Activated T-helper 17 cell treated with anti-CD3 and anti-CD28 coated beads, Interleukin-2, amount 50 U/mL, for 72 hours (primary cell): ENCODE measurements around the gene SLC6A5. TPM values are rescaled to one million over a fixed set of nuclear protein-coding genes. Genes with fewer than 3 reads are reported as not detected.

Source experiments
- ATAC-seq: fragments of 150-1000 bp; cut with Tn5 transposase; replicated peaks from 2 replicates; pipeline ENCODE4 v1.10.0; 2021; ENCODE audit warnings: mild to moderate bottlenecking, moderate library complexity
- H3K27ac Mint-ChIP-seq: one replicate; pipeline ENCODE4 v1.8.0; 2022; ENCODE audit warnings: mixed read lengths
- H3K27me3 Mint-ChIP-seq: one replicate; pipeline ENCODE4 v1.8.0; 2022; ENCODE audit warnings: mixed read lengths
- H3K36me3 Mint-ChIP-seq: one replicate; pipeline ENCODE4 v1.8.0; 2022; ENCODE audit warnings: low read depth, mild to moderate bottlenecking, mixed read lengths
- H3K4me1 Mint-ChIP-seq: one replicate; pipeline ENCODE4 v1.8.0; 2022; ENCODE audit warnings: mixed read lengths
- H3K4me3 Mint-ChIP-seq: one replicate; pipeline ENCODE4 v1.8.0; 2022; ENCODE audit warnings: mild to moderate bottlenecking, mixed read lengths
- H3K9me3 Mint-ChIP-seq: one replicate; pipeline ENCODE4 v1.8.0; 2022; ENCODE audit warnings: mixed read lengths
- total RNA-seq, 2 donors: library from RNA; stranded (reverse); gene quantifications; one replicate each; pipeline ENCODE4 v1.2.3, GENCODE V29; 2022

The SLC6A5 gene
- total RNA-seq, 2 donors from 2014 or later: not detected

- Mint-ChIP-seq H3K4me3 (no peak overlapping the region), H3K9me3 (peaks cover 1% of the 10 kb centered on the region), H3K27me3 (peaks cover 26% of the 10 kb centered on the region), H3K36me3 (no peaks in the 10 kb centered on the region), H3K27ac (no peak overlapping the region), H3K4me1 (no peaks in the 10 kb centered on the region)
- no peak for ATAC-seq
Measured at GRCh38 chr11:20656901-20657300, 57.5 kb downstream of the SLC6A5 start.

GRCh38 chr11:20658135-20658534 lies 58.7 kb downstream of the SLC6A5 start:
- no peaks in the 10 kb centered on the region for H3K36me3 Mint-ChIP-seq
- H3K4me1 Mint-ChIP-seq: no peaks in the 10 kb centered on the region
- peaks cover 19% of the 10 kb centered on the region for H3K27me3 Mint-ChIP-seq
- no peak for ATAC-seq
- peaks cover 7% of the 10 kb centered on the region for H3K9me3 Mint-ChIP-seq
- no peak overlapping the region for H3K4me3 Mint-ChIP-seq
- H3K27ac Mint-ChIP-seq: no peak overlapping the region

- H3K4me1 Mint-ChIP-seq: no peaks in the 10 kb centered on the region
- no peaks in the 10 kb centered on the region for H3K36me3 Mint-ChIP-seq
- H3K9me3 Mint-ChIP-seq: peaks cover 11% of the 10 kb centered on the region
- H3K27me3 Mint-ChIP-seq: peaks cover 21% of the 10 kb centered on the region
- no peak overlapping the region for H3K27ac Mint-ChIP-seq
- no peak for ATAC-seq
- no peak overlapping the region for H3K4me3 Mint-ChIP-seq
Measured at GRCh38 chr11:20661445-20661844, 62.0 kb downstream of the SLC6A5 start.

GRCh38 chr11:20661850-20662249 lies 62.4 kb downstream of the SLC6A5 start:
- Mint-ChIP-seq H3K4me3 (no peak overlapping the region), H3K27ac (no peak overlapping the region), H3K27me3 (peaks cover 21% of the 10 kb centered on the region), H3K9me3 (peaks cover 11% of the 10 kb centered on the region), H3K4me1 (no peaks in the 10 kb centered on the region), H3K36me3 (no peaks in the 10 kb centered on the region)
- no peak for ATAC-seq

- H3K4me1 Mint-ChIP-seq: peaks cover 6% of the 10 kb centered on the region
- ATAC-seq: no peak
- H3K4me3 Mint-ChIP-seq: no peak overlapping the region
Measured at GRCh38 chr11:20668131-20668809, 68.9 kb downstream of the SLC6A5 start.

GRCh38 chr11:20668844-20669819 lies 69.7 kb downstream of the SLC6A5 start, which contains the start of gene NELL1:
Gene NELL1 (plus strand): TSS chr11:20669586.
- Mint-ChIP-seq H3K4me1 (peaks cover 6% of the 10 kb centered on the region), H3K4me3 (no peak within 1 kb of the TSS), H3K27me3 (peaks cover 66% of the 10 kb centered on the region), H3K9me3 (peaks cover 1% of the 10 kb centered on the region), H3K36me3 (no peaks in the 10 kb centered on the region), H3K27ac (no peak within 1 kb of the TSS)
- no peak for ATAC-seq

More at GRCh38 chr11:20668131-20668809, 68.9 kb downstream of the SLC6A5 start:
- peaks cover 65% of the 10 kb centered on the region for H3K27me3 Mint-ChIP-seq
- no peaks in the 10 kb centered on the region for H3K36me3 Mint-ChIP-seq
- peaks cover 3% of the 10 kb centered on the region for H3K9me3 Mint-ChIP-seq
- no peak overlapping the region for H3K27ac Mint-ChIP-seq

GRCh38 chr11:20669820-20670684 lies 70.6 kb downstream of the SLC6A5 start:
- peaks cover 73% of the 10 kb centered on the region for H3K27me3 Mint-ChIP-seq
- H3K36me3 Mint-ChIP-seq: no peaks in the 10 kb centered on the region
- no peak for ATAC-seq
- no peak overlapping the region for H3K4me3 Mint-ChIP-seq
- H3K27ac Mint-ChIP-seq: no peak overlapping the region
- peaks cover 6% of the 10 kb centered on the region for H3K4me1 Mint-ChIP-seq
- H3K9me3 Mint-ChIP-seq: no peaks in the 10 kb centered on the region

- Mint-ChIP-seq H3K27ac (no peak overlapping the region), H3K36me3 (no peaks in the 10 kb centered on the region), H3K4me3 (no peak overlapping the region), H3K9me3 (no peaks in the 10 kb centered on the region), H3K27me3 (peaks cover 66% of the 10 kb centered on the region), H3K4me1 (peaks cover 6% of the 10 kb centered on the region)
- no peak for ATAC-seq
Measured at GRCh38 chr11:20670932-20671403, 71.6 kb downstream of the SLC6A5 start.

- Mint-ChIP-seq H3K4me3 (no peak overlapping the region), H3K27ac (no peak overlapping the region), H3K36me3 (no peaks in the 10 kb centered on the region), H3K4me1 (peaks cover 6% of the 10 kb centered on the region), H3K27me3 (peaks cover 57% of the 10 kb centered on the region), H3K9me3 (no peaks in the 10 kb centered on the region)
- ATAC-seq: no peak
Measured at GRCh38 chr11:20671856-20672546, 72.6 kb downstream of the SLC6A5 start.

- no peak for ATAC-seq
Measured at GRCh38 chr11:20672575-20672974, 73.2 kb downstream of the SLC6A5 start.

GRCh38 chr11:20676658-20677057 lies 77.2 kb downstream of the SLC6A5 start:
- H3K4me3 Mint-ChIP-seq: no peak overlapping the region
- H3K36me3 Mint-ChIP-seq: no peaks in the 10 kb centered on the region
- H3K9me3 Mint-ChIP-seq: no peaks in the 10 kb centered on the region
- H3K27ac Mint-ChIP-seq: no peak overlapping the region
- ATAC-seq: no peak
- H3K27me3 Mint-ChIP-seq: peaks cover 27% of the 10 kb centered on the region
- no peaks in the 10 kb centered on the region for H3K4me1 Mint-ChIP-seq

More at GRCh38 chr11:20672575-20672974, 73.2 kb downstream of the SLC6A5 start:
- H3K4me3 Mint-ChIP-seq: no peak overlapping the region
- H3K27me3 Mint-ChIP-seq: peaks cover 51% of the 10 kb centered on the region
- no peak overlapping the region for H3K27ac Mint-ChIP-seq
- H3K36me3 Mint-ChIP-seq: no peaks in the 10 kb centered on the region
- H3K4me1 Mint-ChIP-seq: peaks cover 6% of the 10 kb centered on the region
- no peaks in the 10 kb centered on the region for H3K9me3 Mint-ChIP-seq

GRCh38 chr11:20688761-20689160 lies 89.4 kb downstream of the SLC6A5 start:
- Mint-ChIP-seq H3K4me3 (no peak overlapping the region), H3K36me3 (no peaks in the 10 kb centered on the region), H3K4me1 (no peaks in the 10 kb centered on the region), H3K9me3 (no peaks in the 10 kb centered on the region), H3K27ac (no peak overlapping the region), H3K27me3 (peaks cover under 1% of the 10 kb centered on the region)
- no peak for ATAC-seq

- Mint-ChIP-seq H3K4me3 (no peak overlapping the region), H3K4me1 (no peaks in the 10 kb centered on the region), H3K36me3 (no peaks in the 10 kb centered on the region), H3K9me3 (peaks cover 9% of the 10 kb centered on the region), H3K27ac (no peak overlapping the region), H3K27me3 (no peaks in the 10 kb centered on the region)
- no peak for ATAC-seq
Measured at GRCh38 chr11:20707876-20708275, 108.5 kb downstream of the SLC6A5 start.
